ENCODE data around the gene PVALB.

Gene PVALB

GRCh38 chr22:36776722-36777121, 40.1 kb downstream of the PVALB start:
- no peaks in the 10 kb centered on the region for H3K36me3 ChIP-seq (ENCODE audit: control insufficient read depth in 2 of 2, insufficient read depth in 2 of 2, low read length in 2 of 2)
- H3K27ac ChIP-seq (ENCODE audit: low read depth in 2 of 2, low read length in 2 of 2): peak overlapping the region; percentile 54
- H3K4me1 ChIP-seq (ENCODE audit: control insufficient read depth in 2 of 2, insufficient read depth in 2 of 2, low read length in 2 of 2): peaks cover 4 to 9% of the 10 kb centered on the region in 2 donors
- peak overlapping the region; percentile 27 to 54 for H3K9ac ChIP-seq (ENCODE audit: low read depth in 1 of 2, low read length in 2 of 2)
- H3K9me3 ChIP-seq (ENCODE audit: control insufficient read depth in 2 of 2, low read length in 2 of 2): no peaks in the 10 kb centered on the region
- peak overlapping the region; percentile 31 to 72 for H3K4me3 ChIP-seq (ENCODE audit: low read length in 2 of 2)
- H3K27me3 ChIP-seq (ENCODE audit: control insufficient read depth in 2 of 2, insufficient read depth in 2 of 2, low read length in 2 of 2): no peaks in the 10 kb centered on the region

- H3K4me3 ChIP-seq (ENCODE audit: low read length in 2 of 2): peak within 1 kb of the TSS; percentile 89 to 90
- H3K9me3 ChIP-seq (ENCODE audit: control insufficient read depth in 2 of 2, low read length in 2 of 2): no peaks in the 10 kb centered on the region
- no peaks in the 10 kb centered on the region for H3K36me3 ChIP-seq (ENCODE audit: control insufficient read depth in 2 of 2, insufficient read depth in 2 of 2, low read length in 2 of 2)
- H3K9ac ChIP-seq (ENCODE audit: low read depth in 1 of 2, low read length in 2 of 2): peak within 1 kb of the TSS; percentile 77 to 81
- H3K27ac ChIP-seq (ENCODE audit: low read depth in 2 of 2, low read length in 2 of 2): peak within 1 kb of the TSS; percentile 54 to 65
- no peaks in the 10 kb centered on the region for H3K27me3 ChIP-seq (ENCODE audit: control insufficient read depth in 2 of 2, insufficient read depth in 2 of 2, low read length in 2 of 2)
- H3K4me1 ChIP-seq (ENCODE audit: control insufficient read depth in 2 of 2, insufficient read depth in 2 of 2, low read length in 2 of 2): peaks cover 4 to 6% of the 10 kb centered on the region in 2 donors
These were observed 40.7 kb downstream of the PVALB start, which contains the start of gene IFT27 for GRCh38 chr22:36775964-36776669. Gene IFT27 (minus strand): TSS chr22:36776119. CDS start chr22:36775707, 412 bp downstream.

DNA sequence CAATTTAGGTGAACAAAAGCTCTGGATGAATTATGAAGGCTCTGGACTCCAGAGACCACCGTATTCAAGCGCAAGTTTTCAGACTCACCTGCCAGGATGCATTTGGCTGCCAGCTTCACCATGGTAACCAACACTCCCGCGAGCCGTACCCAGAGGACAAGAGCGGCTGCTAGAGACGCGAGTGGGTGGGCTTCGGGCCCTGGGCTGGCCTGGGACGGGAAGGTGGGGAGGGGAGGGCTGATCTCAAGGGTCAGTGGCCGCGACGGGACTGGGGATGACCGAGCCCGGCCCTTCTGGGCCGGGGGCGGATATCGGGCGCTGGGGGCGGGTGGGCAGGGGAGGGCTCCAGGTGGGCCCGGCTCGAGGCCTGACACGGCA, 41.3 kb downstream of the PVALB start:
- Histone ChIP-seq H3K4me3 (ENCODE audit: low read length in 2 of 2) (peak overlapping the region; percentile 89 to 90), H3K9me3 (ENCODE audit: control insufficient read depth in 2 of 2, low read length in 2 of 2) (no peaks in the 10 kb centered on the region), H3K36me3 (ENCODE audit: control insufficient read depth in 2 of 2, insufficient read depth in 2 of 2, low read length in 2 of 2) (no peaks in the 10 kb centered on the region), H3K4me1 (ENCODE audit: control insufficient read depth in 2 of 2, insufficient read depth in 2 of 2, low read length in 2 of 2) (peaks cover 4 to 6% of the 10 kb centered on the region in 2 donors), H3K9ac (ENCODE audit: low read depth in 1 of 2, low read length in 2 of 2) (peak overlapping the region; percentile 77 to 81), H3K27ac (ENCODE audit: low read depth in 2 of 2, low read length in 2 of 2) (peak overlapping the region; percentile 43 to 65), H3K27me3 (ENCODE audit: control insufficient read depth in 2 of 2, insufficient read depth in 2 of 2, low read length in 2 of 2) (no peaks in the 10 kb centered on the region)

DNA sequence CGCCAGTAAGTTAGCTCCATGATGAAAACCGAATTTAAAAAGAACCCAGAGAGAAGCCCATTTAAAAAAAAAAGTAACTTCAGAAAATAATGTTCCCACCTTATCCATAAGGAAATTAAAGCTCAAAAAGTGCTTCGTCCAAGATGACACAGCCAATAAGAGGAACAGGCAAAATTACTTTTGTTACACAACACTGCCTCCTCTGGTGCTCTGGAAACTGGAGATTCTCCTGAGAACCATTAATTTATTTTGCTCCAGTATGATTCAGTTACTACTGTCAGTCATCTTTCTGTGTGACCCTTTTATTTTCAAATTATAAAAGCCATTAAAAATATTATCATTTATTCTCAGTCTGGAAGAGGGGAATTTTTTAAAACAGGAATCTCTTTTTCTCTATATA, 42.9 kb downstream of the PVALB start:
- H3K27ac ChIP-seq (ENCODE audit: low read depth in 2 of 2, low read length in 2 of 2): no peak overlapping the region
- no peak overlapping the region for H3K4me3 ChIP-seq (ENCODE audit: low read length in 2 of 2)
- no peaks in the 10 kb centered on the region for H3K27me3 ChIP-seq (ENCODE audit: control insufficient read depth in 2 of 2, insufficient read depth in 2 of 2, low read length in 2 of 2)
- no peak overlapping the region for H3K9ac ChIP-seq (ENCODE audit: low read depth in 1 of 2, low read length in 2 of 2)
- no peaks in the 10 kb centered on the region for H3K9me3 ChIP-seq (ENCODE audit: control insufficient read depth in 2 of 2, low read length in 2 of 2)
- peaks cover 4 to 6% of the 10 kb centered on the region in 2 donors for H3K4me1 ChIP-seq (ENCODE audit: control insufficient read depth in 2 of 2, insufficient read depth in 2 of 2, low read length in 2 of 2)
- no peaks in the 10 kb centered on the region for H3K36me3 ChIP-seq (ENCODE audit: control insufficient read depth in 2 of 2, insufficient read depth in 2 of 2, low read length in 2 of 2)

GRCh38 chr22:36772451-36772850, 44.4 kb downstream of the PVALB start:
- Histone ChIP-seq H3K27ac (ENCODE audit: low read depth in 2 of 2, low read length in 2 of 2) (no peak overlapping the region), H3K9me3 (ENCODE audit: control insufficient read depth in 2 of 2, low read length in 2 of 2) (no peaks in the 10 kb centered on the region), H3K36me3 (ENCODE audit: control insufficient read depth in 2 of 2, insufficient read depth in 2 of 2, low read length in 2 of 2) (peaks cover 2% of the 10 kb centered on the region in 2 donors), H3K4me1 (ENCODE audit: control insufficient read depth in 2 of 2, insufficient read depth in 2 of 2, low read length in 2 of 2) (peaks cover 4 to 6% of the 10 kb centered on the region in 2 donors), H3K9ac (ENCODE audit: low read depth in 1 of 2, low read length in 2 of 2) (no peak overlapping the region), H3K4me3 (ENCODE audit: low read length in 2 of 2) (no peak overlapping the region), H3K27me3 (ENCODE audit: control insufficient read depth in 2 of 2, insufficient read depth in 2 of 2, low read length in 2 of 2) (no peaks in the 10 kb centered on the region)

- H3K36me3 ChIP-seq (ENCODE audit: control insufficient read depth in 2 of 2, insufficient read depth in 2 of 2, low read length in 2 of 2): peaks cover 7 to 11% of the 10 kb centered on the region in 2 donors
- no peaks in the 10 kb centered on the region for H3K27me3 ChIP-seq (ENCODE audit: control insufficient read depth in 2 of 2, insufficient read depth in 2 of 2, low read length in 2 of 2)
- peaks cover under 1 to 2% of the 10 kb centered on the region in 2 donors for H3K4me1 ChIP-seq (ENCODE audit: control insufficient read depth in 2 of 2, insufficient read depth in 2 of 2, low read length in 2 of 2)
- H3K27ac ChIP-seq (ENCODE audit: low read depth in 2 of 2, low read length in 2 of 2): no peak overlapping the region
- H3K4me3 ChIP-seq (ENCODE audit: low read length in 2 of 2): no peak overlapping the region
- no peaks in the 10 kb centered on the region for H3K9me3 ChIP-seq (ENCODE audit: control insufficient read depth in 2 of 2, low read length in 2 of 2)
- no peak overlapping the region for H3K9ac ChIP-seq (ENCODE audit: low read depth in 1 of 2, low read length in 2 of 2)
These were observed 45.3 kb downstream of the PVALB start for GRCh38 chr22:36771356-36772063.

DNA sequence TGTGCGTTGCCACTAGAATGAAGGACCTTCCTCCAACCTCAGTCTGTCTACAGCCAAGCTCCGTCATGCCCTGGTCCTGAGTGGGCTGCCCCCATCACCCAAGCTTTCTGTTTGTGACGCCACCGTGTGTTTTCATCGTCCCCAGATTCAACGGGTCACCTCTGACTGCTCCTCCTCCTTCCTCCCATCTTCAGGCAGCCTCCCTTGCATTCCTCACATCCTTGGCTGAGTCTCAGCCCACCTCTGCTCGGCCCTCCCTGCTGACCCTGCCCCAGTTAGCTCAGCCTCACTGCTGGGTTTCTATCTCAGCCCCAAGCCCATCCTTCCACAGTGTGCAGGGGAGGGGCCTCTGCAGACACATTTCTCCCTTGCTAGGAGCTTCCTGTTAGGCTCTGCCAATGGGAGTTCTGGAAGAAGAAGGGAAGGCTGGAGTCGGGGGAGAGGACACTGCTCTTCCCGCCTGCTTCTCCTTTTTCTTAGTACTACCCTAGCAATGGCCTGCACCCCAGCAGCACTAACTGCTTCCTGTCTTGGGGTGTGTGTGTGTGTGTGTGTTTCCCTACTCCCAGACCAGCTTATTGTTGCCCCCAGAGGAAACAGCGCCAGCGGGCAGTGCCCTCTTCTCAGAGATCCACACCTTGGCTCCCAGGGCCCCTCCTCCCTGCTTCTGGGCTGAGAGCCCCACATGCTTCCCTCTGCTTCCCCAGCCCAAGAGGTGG, 46.2 kb downstream of the PVALB start:
- no peaks in the 10 kb centered on the region for H3K9me3 ChIP-seq (ENCODE audit: control insufficient read depth in 2 of 2, low read length in 2 of 2)
- H3K4me1 ChIP-seq (ENCODE audit: control insufficient read depth in 2 of 2, insufficient read depth in 2 of 2, low read length in 2 of 2): peaks cover 0 to 2% of the 10 kb centered on the region in 2 donors
- no peaks in the 10 kb centered on the region for H3K27me3 ChIP-seq (ENCODE audit: control insufficient read depth in 2 of 2, insufficient read depth in 2 of 2, low read length in 2 of 2)
- H3K4me3 ChIP-seq (ENCODE audit: low read length in 2 of 2): no peak overlapping the region
- no peak overlapping the region for H3K9ac ChIP-seq (ENCODE audit: low read depth in 1 of 2, low read length in 2 of 2)
- peaks cover 7 to 18% of the 10 kb centered on the region in 2 donors for H3K36me3 ChIP-seq (ENCODE audit: control insufficient read depth in 2 of 2, insufficient read depth in 2 of 2, low read length in 2 of 2)
- H3K27ac ChIP-seq (ENCODE audit: low read depth in 2 of 2, low read length in 2 of 2): no peak overlapping the region

DNA sequence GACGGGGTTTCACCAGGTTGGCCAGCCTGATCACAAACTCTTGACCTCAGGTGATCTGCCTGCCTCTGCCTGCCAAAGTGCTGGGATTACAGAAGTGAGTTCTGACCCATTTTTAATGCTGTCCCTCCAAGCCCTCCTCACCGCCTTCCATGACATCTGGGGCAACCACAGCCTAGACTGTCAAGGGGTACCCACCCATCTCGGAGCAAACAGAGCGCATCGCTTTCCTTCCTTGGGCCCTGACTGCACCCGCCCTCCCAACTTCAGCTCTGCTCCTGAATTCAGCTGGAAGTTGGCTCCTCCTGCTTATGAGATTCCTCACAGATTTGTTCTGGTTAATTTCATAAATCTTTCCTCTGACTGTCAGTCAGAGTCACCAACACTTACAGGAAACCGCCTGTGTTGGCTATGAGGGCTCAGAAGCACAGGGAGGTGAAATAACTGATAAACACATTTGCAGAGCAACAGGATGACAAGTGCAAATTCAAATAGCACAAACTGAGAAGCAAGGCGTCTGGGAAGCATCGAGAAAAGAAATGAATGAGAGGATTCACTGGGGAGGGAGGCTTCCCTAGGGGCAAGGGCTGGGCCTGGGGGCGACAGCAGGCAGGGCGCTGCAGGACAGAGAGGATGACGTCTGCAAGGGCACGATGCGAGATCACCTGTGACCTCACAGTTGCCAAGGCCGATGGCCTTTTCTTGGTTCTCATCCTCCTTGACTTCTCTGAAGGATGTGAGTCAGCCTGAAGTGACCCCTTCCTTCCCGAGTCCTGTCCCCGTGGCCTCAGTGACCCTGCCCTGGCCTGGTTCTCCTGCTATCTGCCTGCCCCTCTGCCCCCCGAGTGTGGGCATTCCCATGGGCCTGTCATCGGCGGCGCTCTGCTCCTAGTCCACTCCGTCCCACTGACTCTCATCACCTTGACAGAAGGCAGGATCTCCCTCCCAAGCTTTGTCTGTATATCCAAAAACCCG, 47.0 kb downstream of the PVALB start:
- Histone ChIP-seq H3K27me3 (ENCODE audit: control insufficient read depth in 2 of 2, insufficient read depth in 2 of 2, low read length in 2 of 2) (no peaks in the 10 kb centered on the region), H3K4me3 (ENCODE audit: low read length in 2 of 2) (no peak overlapping the region), H3K27ac (ENCODE audit: low read depth in 2 of 2, low read length in 2 of 2) (no peak overlapping the region), H3K4me1 (ENCODE audit: control insufficient read depth in 2 of 2, insufficient read depth in 2 of 2, low read length in 2 of 2) (no peaks in the 10 kb centered on the region), H3K9me3 (ENCODE audit: control insufficient read depth in 2 of 2, low read length in 2 of 2) (no peaks in the 10 kb centered on the region), H3K9ac (ENCODE audit: low read depth in 1 of 2, low read length in 2 of 2) (no peak overlapping the region), H3K36me3 (ENCODE audit: control insufficient read depth in 2 of 2, insufficient read depth in 2 of 2, low read length in 2 of 2) (peaks cover 10 to 22% of the 10 kb centered on the region in 2 donors)

GRCh38 chr22:36768616-36769015, 48.2 kb downstream of the PVALB start:
- H3K36me3 ChIP-seq (ENCODE audit: control insufficient read depth in 2 of 2, insufficient read depth in 2 of 2, low read length in 2 of 2): peaks cover 10 to 22% of the 10 kb centered on the region in 2 donors
- no peaks in the 10 kb centered on the region for H3K4me1 ChIP-seq (ENCODE audit: control insufficient read depth in 2 of 2, insufficient read depth in 2 of 2, low read length in 2 of 2)
- no peak overlapping the region for H3K27ac ChIP-seq (ENCODE audit: low read depth in 2 of 2, low read length in 2 of 2)
- H3K9ac ChIP-seq (ENCODE audit: low read depth in 1 of 2, low read length in 2 of 2): no peak overlapping the region
- H3K4me3 ChIP-seq (ENCODE audit: low read length in 2 of 2): no peak overlapping the region
- no peaks in the 10 kb centered on the region for H3K9me3 ChIP-seq (ENCODE audit: control insufficient read depth in 2 of 2, low read length in 2 of 2)
- no peaks in the 10 kb centered on the region for H3K27me3 ChIP-seq (ENCODE audit: control insufficient read depth in 2 of 2, insufficient read depth in 2 of 2, low read length in 2 of 2)
